SU-DHL-6 (cell line): ENCODE data around the gene MTHFR.

Experiments used
- H2AFZ ChIP-seq: fragments of 200-600 bp; sonication (generic); 2 replicates; pipeline ENCODE4 v1.6.1; 2014; ENCODE audit warnings: low read depth, mild to moderate bottlenecking, moderate library complexity, mixed read lengths, antibody characterized with exemption, low read length; ENCODE audit not compliant: severe bottlenecking
- H3F3A ChIP-seq: fragments of 200-600 bp; shearing (Covaris generic); 2 replicates; pipeline ENCODE4 v1.6.0; 2016; ENCODE audit warnings: antibody characterized with exemption, mild to moderate bottlenecking; ENCODE audit not compliant: insufficient read depth
- H3K27ac ChIP-seq: fragments of 200-600 bp; sonication (generic); 2 replicates; pipeline ENCODE4 v1.5.1; 2016; ENCODE audit warnings: low read depth, mild to moderate bottlenecking, low read length, moderate library complexity, mixed read lengths
- H3K27me3 ChIP-seq: fragments of 200-600 bp; sonication (generic), shearing (Covaris generic); 2 replicates; pipeline ENCODE4 v1.6.0; 2014; ENCODE audit warnings: mild to moderate bottlenecking, low read length
- H3K36me3 ChIP-seq: fragments of 200-600 bp; sonication (generic); 2 replicates; pipeline ENCODE4 v1.6.1; 2014; ENCODE audit warnings: mild to moderate bottlenecking, low read length, mixed read lengths
- H3K4me2 ChIP-seq: fragments of 300-600, 200-600 bp; shearing (Covaris generic), sonication (generic); 2 replicates; pipeline ENCODE4 v1.6.0; 2014; ENCODE audit warnings: low read length, low read depth, mild to moderate bottlenecking; ENCODE audit not compliant: poor library complexity, severe bottlenecking
- H3K4me3 ChIP-seq: fragments of 200-600 bp; sonication (generic); 2 replicates; pipeline ENCODE4 v1.5.1; 2014; ENCODE audit warnings: antibody characterized with exemption, low read length, mild to moderate bottlenecking, mixed read lengths; ENCODE audit not compliant: insufficient read depth, poor library complexity, severe bottlenecking
- H3K79me2 ChIP-seq: fragments of 200-600 bp; sonication (generic); 2 replicates; pipeline ENCODE4 v1.6.1; 2014; ENCODE audit warnings: mild to moderate bottlenecking, low read length, moderate library complexity; ENCODE audit not compliant: insufficient read depth
- H3K9ac ChIP-seq: fragments of 200-600 bp; sonication (generic); 2 replicates; pipeline ENCODE4 v1.7.0; 2014; ENCODE audit warnings: mild to moderate bottlenecking, low read length
- H3K9me2 ChIP-seq: fragments of 200-600 bp; sonication (generic); replicated peaks from 2 replicates; pipeline ENCODE4 v1.6.1; 2014; ENCODE audit warnings: low read length; ENCODE audit not compliant: insufficient read depth
- H3K9me3 ChIP-seq: fragments of 200-600 bp; sonication (generic); 2 replicates; pipeline ENCODE4 v1.6.1; 2014; ENCODE audit warnings: low read length, mixed read lengths; ENCODE audit not compliant: insufficient read depth
- H4K20me1 ChIP-seq: fragments of 200-600 bp; sonication (generic); 2 replicates; pipeline ENCODE4 v1.6.1; 2014; ENCODE audit warnings: low read depth, mild to moderate bottlenecking, antibody characterized with exemption, low read length, moderate library complexity, mixed read lengths
- EZH2phosphoT487 ChIP-seq: fragments of 200-600 bp; sonication (generic), shearing (Covaris generic); conservative IDR thresholded peaks from 2 replicates; pipeline ENCODE4 v1.6.1; 2018; ENCODE audit warnings: mild to moderate bottlenecking, antibody characterized with exemption, low read length, moderate library complexity, mixed read lengths
- TF ChIP-seq, protein P1 (sequence below): fragments of 200-600 bp; sonication (generic); IDR thresholded peaks from one replicate; pipeline ENCODE4 v1.5.1; 2017; ENCODE audit warnings: antibody characterized with exemption, mild to moderate bottlenecking, low read length, moderate library complexity; ENCODE audit not compliant: insufficient read depth, poor library complexity, severe bottlenecking

The MTHFR gene

DNA sequence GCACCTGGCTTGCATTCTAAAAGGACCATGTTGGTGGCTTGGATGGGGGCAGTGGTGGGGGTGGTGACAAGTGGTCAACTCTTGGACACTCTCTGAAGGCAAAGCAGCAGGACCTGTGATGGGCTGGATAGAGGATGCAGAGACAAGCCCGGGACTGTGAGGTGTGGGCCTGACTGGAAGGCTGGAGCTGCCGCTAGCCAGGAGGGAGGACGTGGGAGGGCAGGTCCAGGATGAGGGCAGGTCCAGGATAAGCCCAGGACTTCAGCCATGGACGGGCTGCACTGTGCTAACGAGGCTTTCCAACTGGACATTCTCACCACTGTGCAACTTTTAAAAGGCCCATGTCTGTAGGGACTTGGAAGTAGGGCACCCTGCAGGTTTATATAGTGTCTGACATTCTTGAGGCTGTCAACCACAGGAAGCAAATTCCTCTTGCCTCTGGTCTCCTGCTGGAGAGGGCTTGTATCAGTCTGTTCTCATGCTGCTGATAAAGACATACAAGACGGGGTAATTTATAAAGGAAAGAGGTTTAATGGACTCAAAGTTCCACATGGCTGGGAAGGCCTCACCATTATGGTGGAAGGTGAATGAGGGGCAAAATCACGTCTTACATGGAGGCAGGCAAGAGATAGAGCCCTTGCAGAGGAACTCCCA, 52.1 kb downstream of the MTHFR start:
- Histone ChIP-seq H3K4me2 (no peak overlapping the region), H3F3A (no peaks in the 10 kb centered on the region), H3K27ac (no peak overlapping the region), H3K36me3 (no peaks in the 10 kb centered on the region), H4K20me1 (no peaks in the 10 kb centered on the region), H3K4me3 (no peak overlapping the region), H2AFZ (no peak overlapping the region), H3K27me3 (no peaks in the 10 kb centered on the region), H3K9ac (no peak overlapping the region), H3K79me2 (no peaks in the 10 kb centered on the region), H3K9me3 (no peaks in the 10 kb centered on the region), H3K9me2 (no peaks in the 10 kb centered on the region)
- TF ChIP-seq EZH2phosphoT487: no peak
- TF ChIP-seq, protein P1, sequence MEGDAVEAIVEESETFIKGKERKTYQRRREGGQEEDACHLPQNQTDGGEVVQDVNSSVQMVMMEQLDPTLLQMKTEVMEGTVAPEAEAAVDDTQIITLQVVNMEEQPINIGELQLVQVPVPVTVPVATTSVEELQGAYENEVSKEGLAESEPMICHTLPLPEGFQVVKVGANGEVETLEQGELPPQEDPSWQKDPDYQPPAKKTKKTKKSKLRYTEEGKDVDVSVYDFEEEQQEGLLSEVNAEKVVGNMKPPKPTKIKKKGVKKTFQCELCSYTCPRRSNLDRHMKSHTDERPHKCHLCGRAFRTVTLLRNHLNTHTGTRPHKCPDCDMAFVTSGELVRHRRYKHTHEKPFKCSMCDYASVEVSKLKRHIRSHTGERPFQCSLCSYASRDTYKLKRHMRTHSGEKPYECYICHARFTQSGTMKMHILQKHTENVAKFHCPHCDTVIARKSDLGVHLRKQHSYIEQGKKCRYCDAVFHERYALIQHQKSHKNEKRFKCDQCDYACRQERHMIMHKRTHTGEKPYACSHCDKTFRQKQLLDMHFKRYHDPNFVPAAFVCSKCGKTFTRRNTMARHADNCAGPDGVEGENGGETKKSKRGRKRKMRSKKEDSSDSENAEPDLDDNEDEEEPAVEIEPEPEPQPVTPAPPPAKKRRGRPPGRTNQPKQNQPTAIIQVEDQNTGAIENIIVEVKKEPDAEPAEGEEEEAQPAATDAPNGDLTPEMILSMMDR: no peak

DNA sequence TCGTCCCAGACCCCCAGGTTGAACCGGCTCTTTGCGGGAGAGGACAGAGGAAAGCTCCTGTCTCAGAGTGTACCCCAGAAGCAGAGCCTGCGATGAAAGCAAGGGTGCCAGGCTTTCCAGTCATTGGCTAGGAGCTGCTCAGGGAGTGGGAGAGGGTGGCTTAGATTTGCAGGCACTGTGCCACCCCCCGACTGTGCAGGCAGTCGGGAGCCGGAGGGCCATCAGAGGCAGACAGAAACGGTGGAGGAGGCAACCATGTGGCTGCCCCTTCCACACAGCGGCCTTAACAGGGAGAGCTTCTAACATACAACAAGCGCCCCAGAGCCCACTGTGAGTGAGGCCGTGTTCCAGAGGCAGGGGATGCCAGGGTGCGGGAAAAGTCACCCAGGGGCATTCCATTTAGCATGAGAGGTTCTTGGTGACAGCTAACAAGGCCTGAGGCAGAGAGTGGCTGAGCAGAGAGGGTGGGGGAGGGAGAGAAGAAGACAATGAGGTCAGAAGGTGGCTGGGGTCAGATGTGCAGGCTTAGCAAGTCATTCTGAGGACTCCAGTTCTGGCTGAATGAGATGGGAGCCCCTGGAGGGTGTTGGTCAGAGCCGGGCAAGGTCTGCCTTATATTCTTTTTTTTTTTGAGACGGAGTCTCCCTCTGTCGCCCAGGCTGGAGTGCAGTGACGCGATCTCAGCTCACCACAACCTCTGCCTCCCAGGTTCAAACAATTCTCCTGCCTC, 53.2 kb downstream of the MTHFR start:
- H3K9ac ChIP-seq: no peak overlapping the region
- no peaks in the 10 kb centered on the region for H3K9me3 ChIP-seq
- H3K27me3 ChIP-seq: no peaks in the 10 kb centered on the region
- H4K20me1 ChIP-seq: no peaks in the 10 kb centered on the region
- H3K36me3 ChIP-seq: no peaks in the 10 kb centered on the region
- no peaks in the 10 kb centered on the region for H3F3A ChIP-seq
- H3K9me2 ChIP-seq: no peaks in the 10 kb centered on the region
- H3K27ac ChIP-seq: no peak overlapping the region
- H3K4me3 ChIP-seq: no peak overlapping the region
- TF ChIP-seq, protein P1: no peak
- no peak for TF ChIP-seq EZH2phosphoT487
- H2AFZ ChIP-seq: no peak overlapping the region
- H3K79me2 ChIP-seq: no peaks in the 10 kb centered on the region
- no peak overlapping the region for H3K4me2 ChIP-seq

DNA sequence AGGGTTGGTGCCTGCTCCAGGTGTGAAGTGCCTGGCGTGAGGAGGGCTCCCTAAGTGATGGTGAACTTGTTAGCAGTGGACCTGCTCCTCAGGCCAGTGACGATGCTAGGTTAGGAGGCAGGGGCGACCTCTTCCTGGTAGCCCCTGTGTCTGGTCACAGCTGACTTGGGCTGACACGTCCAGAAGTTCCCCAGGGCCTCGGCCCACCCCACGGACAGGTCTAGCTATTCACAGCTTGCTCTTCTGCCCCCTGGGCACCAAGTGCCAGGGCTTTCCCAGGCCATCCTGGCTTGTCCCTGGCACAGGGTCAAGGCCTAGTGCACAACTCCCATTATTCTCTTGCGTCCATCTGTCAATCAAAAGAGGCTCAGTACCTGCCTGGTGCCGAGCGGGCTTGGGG, 54.7 kb downstream of the MTHFR start:
- H3K36me3 ChIP-seq: no peaks in the 10 kb centered on the region
- H3K9me2 ChIP-seq: no peaks in the 10 kb centered on the region
- H3K27me3 ChIP-seq: no peaks in the 10 kb centered on the region
- no peak overlapping the region for H2AFZ ChIP-seq
- H3K27ac ChIP-seq: no peak overlapping the region
- H3K9me3 ChIP-seq: no peaks in the 10 kb centered on the region
- H3K4me3 ChIP-seq: no peak overlapping the region
- H3K4me2 ChIP-seq: no peak overlapping the region
- no peaks in the 10 kb centered on the region for H3K79me2 ChIP-seq
- no peaks in the 10 kb centered on the region for H3F3A ChIP-seq
- no peaks in the 10 kb centered on the region for H4K20me1 ChIP-seq
- TF ChIP-seq, protein P1: no peak
- no peak for TF ChIP-seq EZH2phosphoT487
- no peak overlapping the region for H3K9ac ChIP-seq
